HEK293 (cell line): ENCODE data around the gene PKMYT1.

ENCODE experiments used
- CTCF ChIA-PET: fragments of 350-600 bp; formaldehyde crosslinking; extraction: SDS; loops from one replicate; lab custom pipeline; 2021; ENCODE audit warnings: antibody characterized with exemption; lab: Yijun Ruan, JAX
- POLR2A ChIA-PET: fragments of 300-600 bp; formaldehyde crosslinking; extraction: SDS; loops from one replicate; lab custom pipeline; 2020; ENCODE audit warnings: antibody characterized with exemption, inconsistent platforms; lab: Yijun Ruan, JAX
- H3K27ac ChIP-seq: fragments of 200-500 bp; sonication (Bioruptor generic); 2 replicates; pipeline ENCODE4 v1.5.1; 2014; ENCODE audit warnings: low read depth, low read length, control low read depth, inconsistent platforms; ENCODE audit errors: extremely low read depth
- H3K36me3 ChIP-seq, 2 experiments: fragments of 200-500 bp in 1 of 2; sonication (Bioruptor generic) in 1 of 2; 1 replicate in 1 of 2; 2 replicates in 1 of 2; pipeline ENCODE4 v1.5.1; 2014 to 2017; ENCODE audit warnings: inconsistent platforms in 2 of 2, low read length in 2 of 2; ENCODE audit not compliant: control insufficient read depth in 2 of 2, insufficient read depth in 1 of 2
- H3K4me1 ChIP-seq: fragments of 200-500 bp; sonication (Bioruptor generic); 2 replicates; pipeline ENCODE4 v1.5.1; 2014; ENCODE audit warnings: mild to moderate bottlenecking, low read length, inconsistent platforms; ENCODE audit not compliant: control insufficient read depth, insufficient read depth
- H3K4me3 ChIP-seq: 2 replicates; pipeline ENCODE4 v1.5.1; 2011; ENCODE audit warnings: low read depth, mild to moderate bottlenecking, control low read depth, low read length, moderate library complexity
- H3K9me3 ChIP-seq: fragments of 200-500 bp; sonication (Bioruptor generic); 2 replicates; pipeline ENCODE4 v1.5.1; 2014; ENCODE audit warnings: low read depth, low read length, inconsistent platforms; ENCODE audit not compliant: control insufficient read depth, insufficient read depth
- FEZF1 ChIP-seq: fragments of 450-650 bp; formaldehyde crosslinking; IDR thresholded peaks from 2 replicates; pipeline ENCODE4 v1.5.1; 2016; ENCODE audit warnings: missing biosample characterization, missing genetic modification characterization
- GLI2 ChIP-seq: fragments of 450-650 bp; formaldehyde crosslinking; IDR thresholded peaks from 2 replicates; pipeline ENCODE4; 2017; ENCODE audit warnings: missing biosample characterization, missing genetic modification characterization, low read depth, borderline replicate concordance
- GLIS1 ChIP-seq: fragments of 450-650 bp; formaldehyde crosslinking; IDR thresholded peaks from 2 replicates; pipeline ENCODE4 v1.5.1; 2016; ENCODE audit warnings: missing biosample characterization, missing genetic modification characterization
- GLIS2 ChIP-seq: fragments of 450-650 bp; formaldehyde crosslinking; IDR thresholded peaks from 2 replicates; pipeline ENCODE4 v1.5.1; 2016; ENCODE audit warnings: missing biosample characterization, missing genetic modification characterization
- HOXD13 ChIP-seq: sonication (generic); formaldehyde crosslinking; IDR thresholded peaks from 2 replicates; pipeline ENCODE4 v1.8.0; 2022; ENCODE audit warnings: missing genetic modification reagents, borderline replicate concordance
- KLF10 ChIP-seq: fragments of 450-650 bp; IDR thresholded peaks from 2 replicates; pipeline ENCODE4 v1.5.1; 2018; ENCODE audit warnings: missing biosample characterization, mild to moderate bottlenecking, missing genetic modification characterization
- KLF7 ChIP-seq: fragments of 450-650 bp; formaldehyde crosslinking; IDR thresholded peaks from 2 replicates; pipeline ENCODE4 v1.5.1; 2016; ENCODE audit warnings: missing biosample characterization, missing genetic modification characterization, borderline replicate concordance
- OVOL3 ChIP-seq: fragments of 450-650 bp; formaldehyde crosslinking; IDR thresholded peaks from 2 replicates; pipeline ENCODE4 v1.5.1; 2016; ENCODE audit warnings: missing biosample characterization, missing genetic modification characterization
- PRDM4 ChIP-seq: fragments of 450-650 bp; formaldehyde crosslinking; IDR thresholded peaks from 2 replicates; pipeline ENCODE4 v1.5.1; 2017; ENCODE audit warnings: missing biosample characterization, missing genetic modification characterization
- SCRT2 ChIP-seq: fragments of 450-650 bp; formaldehyde crosslinking; IDR thresholded peaks from 2 replicates; pipeline ENCODE4 v1.5.1; 2016; ENCODE audit warnings: missing biosample characterization, missing genetic modification characterization
- TRIM28 ChIP-seq: IDR thresholded peaks from 2 replicates; pipeline ENCODE4 v1.6.1; 2011; ENCODE audit warnings: low read length, control low read depth, borderline replicate concordance
- ZBTB17 ChIP-seq: fragments of 450-650 bp; formaldehyde crosslinking; IDR thresholded peaks from 2 replicates; pipeline ENCODE4 v1.5.1; 2016; ENCODE audit warnings: missing biosample characterization, missing genetic modification characterization
- ZBTB6 ChIP-seq: fragments of 450-650 bp; formaldehyde crosslinking; IDR thresholded peaks from 2 replicates; pipeline ENCODE4 v1.5.1; 2017; ENCODE audit warnings: missing biosample characterization, missing genetic modification characterization
- ZFHX2 ChIP-seq: fragments of 450-650 bp; formaldehyde crosslinking; conservative IDR thresholded peaks from 2 replicates; pipeline ENCODE4 v1.5.1; 2016; ENCODE audit warnings: missing biosample characterization, missing genetic modification characterization
- ZFP37 ChIP-seq: fragments of 450-650 bp; formaldehyde crosslinking; IDR thresholded peaks from 2 replicates; pipeline ENCODE4 v1.5.1; 2016; ENCODE audit warnings: missing biosample characterization, missing genetic modification characterization
- ZFP41 ChIP-seq: fragments of 450-650 bp; formaldehyde crosslinking; IDR thresholded peaks from 2 replicates; pipeline ENCODE4 v1.5.1; 2016; ENCODE audit warnings: missing biosample characterization, missing genetic modification characterization, borderline replicate concordance
- ZNF112 ChIP-seq: fragments of 450-650 bp; formaldehyde crosslinking; IDR thresholded peaks from 2 replicates; pipeline ENCODE4 v1.5.0; 2017; ENCODE audit warnings: missing biosample characterization, missing genetic modification characterization
- ZNF140 ChIP-seq: fragments of 450-650 bp; formaldehyde crosslinking; IDR thresholded peaks from 2 replicates; pipeline ENCODE4 v1.5.1; 2016; ENCODE audit warnings: missing biosample characterization, missing genetic modification characterization
- ZNF157 ChIP-seq: fragments of 450-650 bp; formaldehyde crosslinking; IDR thresholded peaks from 2 replicates; pipeline ENCODE4 v1.5.1; 2016; ENCODE audit warnings: missing biosample characterization, missing genetic modification characterization
- ZNF169 ChIP-seq: fragments of 450-650 bp; formaldehyde crosslinking; IDR thresholded peaks from 2 replicates; pipeline ENCODE4 v1.5.1; 2016; ENCODE audit warnings: missing biosample characterization, missing genetic modification characterization
- ZNF214 ChIP-seq: fragments of 450-650 bp; formaldehyde crosslinking; IDR thresholded peaks from 2 replicates; pipeline ENCODE4 v1.5.1; 2017; ENCODE audit warnings: missing biosample characterization, mild to moderate bottlenecking, missing genetic modification characterization, borderline replicate concordance
- ZNF473 ChIP-seq: fragments of 450-650 bp; formaldehyde crosslinking; IDR thresholded peaks from 2 replicates; pipeline ENCODE4 v1.5.1; 2017; ENCODE audit warnings: missing biosample characterization, missing genetic modification characterization
- ZNF501 ChIP-seq: fragments of 450-650 bp; formaldehyde crosslinking; IDR thresholded peaks from 2 replicates; pipeline ENCODE4 v1.5.1; 2016; ENCODE audit warnings: missing biosample characterization, missing genetic modification characterization
- ZNF530 ChIP-seq: fragments of 450-650 bp; formaldehyde crosslinking; IDR thresholded peaks from 2 replicates; pipeline ENCODE4 v1.5.1; 2016; ENCODE audit warnings: low read depth, missing biosample characterization, missing genetic modification characterization
- ZNF558 ChIP-seq: fragments of 450-650 bp; formaldehyde crosslinking; IDR thresholded peaks from 2 replicates; pipeline ENCODE4 v1.5.1; 2016; ENCODE audit warnings: missing biosample characterization, missing genetic modification characterization
- ZNF560 ChIP-seq: fragments of 450-650 bp; formaldehyde crosslinking; IDR thresholded peaks from 2 replicates; pipeline ENCODE4 v1.5.1; 2017; ENCODE audit warnings: missing biosample characterization, missing genetic modification characterization, borderline replicate concordance
- ZNF610 ChIP-seq: fragments of 450-650 bp; formaldehyde crosslinking; IDR thresholded peaks from 2 replicates; pipeline ENCODE4 v1.5.1; 2016; ENCODE audit warnings: missing biosample characterization, missing genetic modification characterization, borderline replicate concordance
- ZNF621 ChIP-seq: fragments of 450-650 bp; formaldehyde crosslinking; IDR thresholded peaks from 2 replicates; pipeline ENCODE4 v1.5.1; 2017; ENCODE audit warnings: missing biosample characterization, missing genetic modification characterization
- ZNF670 ChIP-seq: fragments of 450-650 bp; formaldehyde crosslinking; IDR thresholded peaks from 2 replicates; pipeline ENCODE4 v1.5.1; 2016; ENCODE audit warnings: missing biosample characterization, missing genetic modification characterization, low read depth
- ZNF704 ChIP-seq: fragments of 450-650 bp; formaldehyde crosslinking; IDR thresholded peaks from 2 replicates; pipeline ENCODE4 v1.5.1; 2016; ENCODE audit warnings: missing biosample characterization, missing genetic modification characterization
- ZNF837 ChIP-seq: fragments of 450-650 bp; formaldehyde crosslinking; IDR thresholded peaks from 2 replicates; pipeline ENCODE4 v1.5.1; 2016; ENCODE audit warnings: missing biosample characterization, missing genetic modification characterization
- ZNF843 ChIP-seq: fragments of 450-650 bp; formaldehyde crosslinking; IDR thresholded peaks from 2 replicates; pipeline ENCODE4 v1.5.1; 2016; ENCODE audit warnings: missing biosample characterization, missing genetic modification characterization
- ZSCAN5A ChIP-seq: fragments of 450-650 bp; formaldehyde crosslinking; IDR thresholded peaks from 2 replicates; pipeline ENCODE4 v1.5.1; 2016; ENCODE audit warnings: missing biosample characterization, missing genetic modification characterization

Gene PKMYT1

GRCh38 chr16:2963723-2964474, 16.3 kb downstream of the PKMYT1 start, which contains the start of gene KREMEN2 (continued):
- TF ChIP-seq ZSCAN5A (tag by site-specific recombination) (0 out of 2 replicates have a peak, but pooled peaks have one; percentile 57), ZFP37 (0 out of 2 replicates have a peak, but pooled peaks have one; percentile 60), ZBTB6 (tag by site-specific recombination) (0 out of 2 replicates have a peak, but pooled peaks have one; percentile 47), ZNF843 (tag by site-specific recombination) (no peak), ZNF140 (tag by site-specific recombination) (no peak), ZNF214 (tag by site-specific recombination) (no peak), ZNF621 (no peak), OVOL3 (tag by site-specific recombination) (no peak), KLF10 (tag by site-specific recombination) (no peak; the same call in 1 of the 2 replicates), ZNF558 (tag by site-specific recombination) (no peak), ZNF169 (tag by site-specific recombination) (no peak), ZNF501 (peak; percentile 62; the same call in 1 of the 2 replicates), KLF7 (no peak), PRDM4 (no peak), ZFP41 (tag by site-specific recombination) (no peak), ZNF670 (tag by site-specific recombination) (no peak), ZNF837 (tag by site-specific recombination) (no peak), GLI2 (tag by site-specific recombination) (no peak), SCRT2 (tag by site-specific recombination) (no peak)

- Histone ChIP-seq H3K9me3 (no peaks in the 10 kb centered on the region), H3K4me3 (peak overlapping the region; percentile 37), H3K36me3 (no peaks in the 10 kb centered on the region), H3K27ac (no peak overlapping the region; the same call in 1 of the 2 replicates), H3K4me1 (peaks cover 6% of the 10 kb centered on the region)
- ChIA-PET CTCF (interaction anchor here (0.5 to 2.0 kb wide), 6 partner anchors 15 to 558 kb away, joined by 3 to 9 read pairs (median 4); partner anchors contain the start of gene PKMYT1), POLR2A (interaction anchor here (1.5 to 2.7 kb wide), 4 partner anchors 18 to 185 kb away, joined by 4 to 25 read pairs (median 6); partner anchors contain the start of genes PKMYT1 and TNFRSF12A)
- TF ChIP-seq TRIM28: no peak
- no peak for TF ChIP-seq ZNF157 (tag by site-specific recombination)
- TF ChIP-seq FEZF1: no peak
- TF ChIP-seq ZNF610 (tag by site-specific recombination): no peak
- TF ChIP-seq GLIS1 (tag by site-specific recombination): peak; percentile 81
- no peak for TF ChIP-seq ZNF530 (tag by site-specific recombination)
- TF ChIP-seq HOXD13: no peak
- peak; percentile 19 for TF ChIP-seq GLIS2 (tag by site-specific recombination)
- TF ChIP-seq ZBTB17 (tag by site-specific recombination): no peak
- TF ChIP-seq ZNF560 (tag by site-specific recombination): no peak
- TF ChIP-seq ZNF704: no peak
- TF ChIP-seq ZNF473 (tag by site-specific recombination): no peak
- TF ChIP-seq ZNF112 (tag by site-specific recombination): no peak
- TF ChIP-seq ZFHX2 (tag by site-specific recombination): peak; percentile 87
These were observed 17.0 kb downstream of the PKMYT1 start for GRCh38 chr16:2963074-2963722.
